K562 (cell line): Measurements from ENCODE around the gene ZFP62. TPM values are rescaled to one million over a fixed set of nuclear protein-coding genes. Genes with fewer than 3 reads are reported as not detected.
A peak's percentile ranks its signal among the peaks of the same experiment; 100 is the strongest.

Experiments
- ATF6 ChIP-seq: sonication (generic); formaldehyde crosslinking; IDR thresholded peaks from 2 replicates; pipeline ENCODE4 v1.4.0; 2020; ENCODE audit warnings: mild to moderate bottlenecking, missing genetic modification reagents
- CEBPZ ChIP-seq: fragments of 150-350 bp; IDR thresholded peaks from 2 replicates; pipeline ENCODE4 v1.6.1; 2014; ENCODE audit warnings: low read depth, mild to moderate bottlenecking, low read length, borderline replicate concordance
- FOXP4 ChIP-seq: sonication (generic); formaldehyde crosslinking; IDR thresholded peaks from 2 replicates; pipeline ENCODE4 v1.8.0; 2022; ENCODE audit warnings: mild to moderate bottlenecking, missing genetic modification reagents, borderline replicate concordance
- GMEB1 ChIP-seq: fragments of 250-450 bp; sonication (Bioruptor Pico); IDR thresholded peaks from 2 replicates; pipeline ENCODE4 v1.4.0; 2020; ENCODE audit warnings: mild to moderate bottlenecking
- HMBOX1 ChIP-seq: sonication (generic); IDR thresholded peaks from 2 replicates; pipeline ENCODE4 v1.6.1; 2016
- NFE2 ChIP-seq: IDR thresholded peaks from 2 replicates; pipeline ENCODE4 v1.6.1; 2014; ENCODE audit warnings: antibody characterized with exemption, low read depth
- TFAM ChIP-seq: fragments of 250-450 bp; sonication (Bioruptor Pico); conservative IDR thresholded peaks from 2 replicates; pipeline ENCODE4 v1.5.0; 2021; ENCODE audit warnings: mild to moderate bottlenecking, moderate library complexity
- ZNF232 ChIP-seq: sonication (generic); formaldehyde crosslinking; IDR thresholded peaks from 2 replicates; pipeline ENCODE4 v1.8.0; 2022; ENCODE audit warnings: mild to moderate bottlenecking, missing genetic modification reagents
- ZNF311 ChIP-seq: fragments of 250-450 bp; sonication (Bioruptor Pico); IDR thresholded peaks from 2 replicates; pipeline ENCODE4 v1.4.0; 2020; ENCODE audit warnings: mild to moderate bottlenecking, moderate library complexity
- ZNF592 ChIP-seq: fragments of 450-650 bp; IDR thresholded peaks from 2 replicates; pipeline ENCODE4 v1.6.1; 2017; ENCODE audit warnings: antibody characterized with exemption, mild to moderate bottlenecking
- polyA plus RNA-seq, 8 experiments: library from polyadenylated mRNA; depleted of rRNA in 4 of 8; stranded (reverse) in 5 of 8; unstranded in 3 of 8; fragments of >200 nt; fragmentation: Nextera tagmentation in 2 of 8; fragmentation: Illumina TruSeq in 1 of 8; extraction: Ambion mirVana in 2 of 8; extraction: Trizol in 1 of 8; gene quantifications; 2 replicates each; pipeline versions ENCODE4 v1.2.1 to v1.2.3, GENCODE V29; 2011 to 2014; ENCODE audit warnings: inconsistent platforms in 1 of 8, missing spikeins in 1 of 8
- total RNA-seq, 7 experiments: library from RNA; depleted of rRNA in 6 of 7; stranded (reverse); fragments of >200 nt in 6 of 7; fragmentation: Illumina TruSeq in 2 of 7; extraction: Trizol in 2 of 7; gene quantifications; 2 replicates each; pipeline versions ENCODE4 v1.2.1 to v1.2.3, GENCODE V29; 2011 to 2021; ENCODE audit warnings: low replicate concordance in 1 of 7

ZFP62 gene
- total and polyA plus RNA-seq, 9 of the 15 experiments (the other 6 are each of a cell fraction or from before 2014, with no cell fraction given) = 12.2 to 37.5 (median 25.0) TPM

- TF ChIP-seq ATF6 (CRISPR knock-in tag) (peak; percentile 91; the same call in 1 of the 2 replicates), FOXP4 (peak; percentile 86; the same call in 1 of the 2 replicates), ZNF232 (CRISPR knock-in tag) (0 out of 2 replicates have a peak, but pooled peaks have one; percentile 63), NFE2 (no peak), ZNF592 (peak; percentile 66), ZNF311 (CRISPR knock-in tag) (no peak), HMBOX1 (no peak), GMEB1 (CRISPR knock-in tag) (peak; percentile 67), TFAM (CRISPR knock-in tag) (no peak), CEBPZ (no peak)
Measured at GRCh38 chr5:180860887-180861822, at the start of gene ZFP62 (continued).
